GM23338 (cell line): Measurements from ENCODE around the gene ZNF766. TPM values are rescaled to one million over a fixed set of nuclear protein-coding genes. Genes with fewer than 3 reads are reported as not detected.

ENCODE experiments used
- ATAC-seq: fragments of 200-7000 bp; cut with Tn5 transposase; 3 replicates; pipeline ENCODE4 v1.9.1; 2020
- DNase-seq: peaks from one replicate; pipeline ENCODE4 v3.0.0-alpha.2; 2015; ENCODE audit warnings: low spot score
- H2AFZ ChIP-seq: fragments of 200-600 bp; sonication (generic); 2 replicates; pipeline ENCODE4 v1.8.0; 2016; ENCODE audit warnings: antibody characterized with exemption, mild to moderate bottlenecking, moderate library complexity
- H3F3A ChIP-seq: fragments of 200-600 bp; sonication (generic); replicated peaks from 2 replicates; pipeline ENCODE4 v1.8.0; 2017; ENCODE audit warnings: antibody characterized with exemption, mixed run types, low read depth
- H3K27ac ChIP-seq: fragments of 200-600 bp; sonication (generic); 2 replicates; pipeline ENCODE4 v1.6.1; 2016; ENCODE audit warnings: low read depth
- H3K27me3 ChIP-seq: fragments of 200-600 bp; sonication (generic); 2 replicates; pipeline ENCODE4 v1.8.0; 2016; ENCODE audit warnings: mild to moderate bottlenecking, mixed run types, moderate library complexity; ENCODE audit not compliant: insufficient read depth
- H3K36me3 ChIP-seq: fragments of 200-600 bp; sonication (generic); 2 replicates; pipeline ENCODE4 v1.8.0; 2016; ENCODE audit warnings: mild to moderate bottlenecking; ENCODE audit not compliant: insufficient read depth
- H3K4me1 ChIP-seq: fragments of 200-600 bp; sonication (generic); 2 replicates; pipeline ENCODE4 v1.8.0; 2016; ENCODE audit warnings: mild to moderate bottlenecking, moderate library complexity; ENCODE audit not compliant: insufficient read depth
- H3K4me2 ChIP-seq: fragments of 200-600 bp; sonication (generic); 2 replicates; pipeline ENCODE4 v1.7.1; 2017; ENCODE audit warnings: mixed run types
- H3K4me3 ChIP-seq: fragments of 200-600 bp; sonication (generic); 2 replicates; pipeline ENCODE4 v1.6.1; 2016; ENCODE audit warnings: mixed run types
- H3K79me2 ChIP-seq: fragments of 200-600 bp; sonication (generic); replicated peaks from 2 replicates; pipeline ENCODE4 v1.8.0; 2017; ENCODE audit warnings: mild to moderate bottlenecking; ENCODE audit not compliant: insufficient read depth
- H3K9me2 ChIP-seq: fragments of 200-600 bp; sonication (generic); 2 replicates; pipeline ENCODE4 v1.8.0; 2017; ENCODE audit not compliant: insufficient read depth
- H4K20me1 ChIP-seq: fragments of 200-600 bp; sonication (generic); replicated peaks from 2 replicates; pipeline ENCODE4 v1.8.0; 2017; ENCODE audit warnings: mild to moderate bottlenecking; ENCODE audit not compliant: insufficient read depth
- H3K27ac Mint-ChIP-seq: 2 replicates; pipeline ENCODE4 v1.8.0; 2020; ENCODE audit warnings: inconsistent platforms, mild to moderate bottlenecking, moderate library complexity, mixed read lengths
- H3K27me3 Mint-ChIP-seq: 3 replicates; pipeline ENCODE4 v1.8.0; 2022; ENCODE audit warnings: low read depth, mild to moderate bottlenecking, moderate library complexity, mixed read lengths, inconsistent platforms; ENCODE audit not compliant: insufficient read depth, poor library complexity
- H3K36me3 Mint-ChIP-seq: 3 replicates; pipeline ENCODE4 v1.8.0; 2021; ENCODE audit warnings: low read depth, mild to moderate bottlenecking, inconsistent platforms, moderate library complexity, mixed read lengths
- H3K4me1 Mint-ChIP-seq: 3 replicates; pipeline ENCODE4 v1.8.0; 2020; ENCODE audit warnings: mild to moderate bottlenecking, inconsistent platforms, mixed read lengths
- H3K4me3 Mint-ChIP-seq: 3 replicates; pipeline ENCODE4 v1.8.0; 2021; ENCODE audit warnings: moderate library complexity, mild to moderate bottlenecking, inconsistent platforms, mixed read lengths
- H3K9me3 Mint-ChIP-seq: 3 replicates; pipeline ENCODE4 v1.8.0; 2020; ENCODE audit warnings: moderate library complexity, mild to moderate bottlenecking, inconsistent platforms, mixed read lengths
- CREB1 ChIP-seq: fragments of 250-450 bp; sonication (Bioruptor Pico); IDR thresholded peaks from 2 replicates; pipeline ENCODE4 v1.5.0; 2020; ENCODE audit warnings: low read depth, mild to moderate bottlenecking, moderate library complexity
- CTCF ChIP-seq, 2 experiments: fragments of 200-600 bp in 1 of 2; sonication (generic) in 1 of 2; conservative IDR thresholded peaks; 2 replicates each; pipeline versions ENCODE4 v1.5.1 to v1.6.1; 2016 to 2017; ENCODE audit warnings: antibody characterized with exemption in 2 of 2, low read depth in 2 of 2, mild to moderate bottlenecking in 2 of 2, moderate library complexity in 1 of 2
- ETS1 ChIP-seq: IDR thresholded peaks from 2 replicates; pipeline ENCODE4 v1.6.1; 2016; ENCODE audit warnings: antibody characterized with exemption
- EZH2phosphoT487 ChIP-seq: fragments of 200-600 bp; sonication (generic); IDR thresholded peaks from one replicate; pipeline ENCODE4 v1.8.1; 2018; ENCODE audit warnings: antibody characterized with exemption; ENCODE audit not compliant: unreplicated experiment
- JUNB ChIP-seq: IDR thresholded peaks from one replicate; pipeline ENCODE4 v1.6.1; 2016; ENCODE audit warnings: antibody characterized with exemption; ENCODE audit not compliant: unreplicated experiment
- NANOG ChIP-seq: IDR thresholded peaks from 2 replicates; pipeline ENCODE4 v1.6.1; 2016; ENCODE audit warnings: antibody characterized with exemption, borderline replicate concordance
- POLR2AphosphoS5 ChIP-seq: IDR thresholded peaks from 2 replicates; pipeline ENCODE4 v1.6.1; 2016; ENCODE audit warnings: antibody characterized with exemption, low read depth
- ZNF114 ChIP-seq: fragments of 250-450 bp; sonication (Bioruptor Pico); IDR thresholded peaks from 2 replicates; pipeline ENCODE4 v1.5.0; 2020; ENCODE audit warnings: mild to moderate bottlenecking, moderate library complexity
- ZNF331 ChIP-seq: fragments of 250-450 bp; sonication (Bioruptor Pico); IDR thresholded peaks from 2 replicates; pipeline ENCODE4 v1.5.0; 2020; ENCODE audit warnings: low read depth, mild to moderate bottlenecking, moderate library complexity
- polyA plus RNA-seq: library from polyadenylated mRNA; unstranded; fragments of >200 nt; fragmentation: Nextera tagmentation; extraction: Ambion mirVana; gene quantifications from 2 replicates; pipeline ENCODE4 v1.2.1, GENCODE V29; 2016
- total RNA-seq: library from RNA; depleted of rRNA; stranded (reverse); fragments of >200 nt; shearing (Covaris generic); gene quantifications from 2 replicates; pipeline ENCODE4 v1.2.3, GENCODE V29; 2014

The ZNF766 gene
- total and polyA plus RNA-seq, 2 experiments from 2014 or later = 22.1 to 29.3 TPM

GRCh38 chr19:52229524-52229923 lies 39.9 kb upstream of the ZNF766 start (continued):
- TF ChIP-seq NANOG (no peak), ZNF114 (CRISPR knock-in tag) (no peak), JUNB (no peak), ETS1 (no peak), ZNF331 (CRISPR knock-in tag) (no peak), CTCF (conservative IDR thresholded peaks at IDR 0.05; ENCODE audit: low read depth in 2 of 2) (no peak)

- Mint-ChIP-seq H3K4me3 (no peak overlapping the region), H3K27ac (peak overlapping the region; percentile 24; the same call in 1 of the 2 replicates), H3K36me3 (peaks cover 38% of the 10 kb centered on the region), H3K4me1 (no peaks in the 10 kb centered on the region), H3K27me3 (peaks cover 9% of the 10 kb centered on the region), H3K9me3 (no peaks in the 10 kb centered on the region)
- Histone ChIP-seq H3K79me2 (no peaks in the 10 kb centered on the region), H3F3A (no peaks in the 10 kb centered on the region), H4K20me1 (no peaks in the 10 kb centered on the region), H3K4me1 (no peaks in the 10 kb centered on the region), H3K27me3 (no peaks in the 10 kb centered on the region), H2AFZ (no peak overlapping the region), H3K4me3 (no peak overlapping the region), H3K4me2 (no peak overlapping the region), H3K36me3 (peaks cover 14% of the 10 kb centered on the region), H3K27ac (no peak overlapping the region), H3K9me2 (no peaks in the 10 kb centered on the region)
- DNase-seq = no peak
- TF ChIP-seq ETS1 (no peak), EZH2phosphoT487 (no peak), CREB1 (CRISPR knock-in tag) (no peak), NANOG (no peak), POLR2AphosphoS5 (no peak)
- no peak for ATAC-seq
Measured at GRCh38 chr19:52230685-52231084, 38.7 kb upstream of the ZNF766 start.
